Stomach (tissue), 9 donors: Measurements from ENCODE around the gene BMP3. TPM values are rescaled to one million over a fixed set of nuclear protein-coding genes. Genes with fewer than 3 reads are reported as not detected.

ENCODE experiments used
- DNase-seq, 2 donors: peaks; one replicate each; pipeline versions ENCODE4 v3.0.0 to v3.0.0-alpha.2; 2013 to 2019
- H3K27ac ChIP-seq, 5 donors: fragments of 200-600 bp in 4 of 5; sonication (generic) in 4 of 5; one replicate each; pipeline ENCODE4 v1.5.1; 2013 to 2019; ENCODE audit warnings: mild to moderate bottlenecking in 1 of 5, moderate library complexity in 1 of 5
- H3K27me3 ChIP-seq, 3 donors: fragments of 200-600 bp; sonication (generic); one replicate each; pipeline ENCODE4 v1.5.1; 2017 to 2019; ENCODE audit warnings: mixed run types in 1 of 3
- H3K36me3 ChIP-seq, 4 donors: fragments of 200-600 bp; sonication (generic); 1 replicate in 3 of 4; 2 replicates in 1 of 4; pipeline ENCODE4 v1.5.1; 2016 to 2019
- H3K4me1 ChIP-seq, 4 donors: fragments of 200-600 bp; sonication (generic); one replicate each; pipeline ENCODE4 v1.5.1; 2016 to 2019
- H3K4me3 ChIP-seq, 4 donors: fragments of 200-600 bp; sonication (generic) in 3 of 4; one replicate each; pipeline ENCODE4 v1.5.1; 2016 to 2019; ENCODE audit warnings: mild to moderate bottlenecking in 1 of 4
- H3K9me3 ChIP-seq, 4 donors: fragments of 200-600 bp; sonication (generic); one replicate each; pipeline ENCODE4 v1.5.1; 2016 to 2019
- EP300 ChIP-seq: sonication (generic); formaldehyde crosslinking; IDR thresholded peaks from one replicate; pipeline ENCODE4 v1.6.1; 2017; ENCODE audit warnings: antibody characterized with exemption
- POLR2A ChIP-seq, 4 donors: fragments of 450-650 bp; IDR thresholded peaks; one replicate each; pipeline ENCODE4 v1.6.1; 2016; ENCODE audit warnings: antibody characterized with exemption in 4 of 4, control low read depth in 2 of 4, mild to moderate bottlenecking in 1 of 4, moderate library complexity in 1 of 4
- POLR2AphosphoS5 ChIP-seq, 3 donors: sonication (generic); formaldehyde crosslinking; IDR thresholded peaks; one replicate each; pipeline ENCODE4 v1.6.1; 2016; ENCODE audit warnings: antibody characterized with exemption in 3 of 3
- WGBS, 5 donors: extraction: QIAGEN DNeasy Blood & Tissue Kit in 3 of 5; methylation state at CpG; one replicate each; pipeline versions ENCODE4 v1.1.5 to v1.1.7; 2013 to 2018; 5-methylcytosine and 5-hydroxymethylcytosine counted together
- intact Hi-C: fragments of 100-400 bp; cut with DNase I; formaldehyde crosslinking; loops from one replicate; pipeline ENCODE4 v1.15.1; 2023; ENCODE audit warnings: low total_unique reads
- polyA plus RNA-seq, 3 donors: library from polyadenylated mRNA; stranded (reverse); fragments of 200-250 nt; gene quantifications; one replicate each; pipeline ENCODE4 v1.2.3, GENCODE V29; 2013
- total RNA-seq, 5 donors: library from RNA; depleted of rRNA; stranded (reverse); fragments of >200 nt; gene quantifications; one replicate each; pipeline versions ENCODE4 v1.1.0 to v1.2.3, GENCODE V29; 2014 to 2016
- TF ChIP-seq, protein P1 (sequence below), 7 experiments: fragments of 450-650 bp in 4 of 7; fragments of 200-600 bp in 3 of 7; sonication (generic) in 3 of 7; IDR thresholded peaks; one replicate each; pipeline ENCODE4 v1.5.1; 2016 to 2019; ENCODE audit warnings: antibody characterized with exemption in 7 of 7, control low read depth in 2 of 7, mild to moderate bottlenecking in 1 of 7
- donor health status: healthy with polysubstance abuse.
- donor health status: Bipolar disorder and iron deficiency.
- donor health status: healthy.

The BMP3 gene
- total and polyA plus RNA-seq, 8 donors: 0.15 to 36.9 (median 2.3) TPM; not detected in 1

DNA sequence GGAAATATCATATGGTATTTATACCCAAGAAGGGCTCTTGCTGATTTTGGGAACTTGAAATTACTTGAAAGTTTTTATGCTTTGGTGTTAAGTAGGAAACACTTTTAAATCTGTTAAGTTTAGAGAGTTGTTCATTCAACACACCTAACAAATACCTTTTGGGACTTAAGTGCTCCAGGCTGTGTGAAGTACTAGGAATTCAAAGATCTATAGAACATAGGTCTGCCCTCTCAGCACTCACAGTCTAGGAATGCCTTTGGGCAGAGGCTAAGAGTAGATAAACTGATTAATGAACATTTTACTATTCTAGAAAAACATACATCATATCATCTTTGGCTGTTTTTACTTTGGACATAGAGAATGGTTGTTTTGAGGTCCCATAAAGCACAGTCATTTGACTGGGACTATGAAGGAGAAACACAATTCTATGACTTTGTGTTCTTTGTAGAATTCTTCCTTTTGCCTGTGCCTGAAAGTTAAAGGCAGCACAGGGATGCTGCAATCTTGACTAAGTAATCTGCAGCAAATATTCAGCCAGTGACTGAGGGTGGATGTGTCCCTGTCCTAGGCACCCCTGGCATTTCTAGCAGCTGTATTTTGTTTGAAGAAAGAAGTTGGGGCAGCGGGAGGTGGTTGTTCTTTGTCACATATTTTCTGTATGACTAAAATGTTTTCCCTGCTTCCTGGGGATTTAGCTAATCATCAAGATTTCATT lies 8.3 kb downstream of the BMP3 start:
- 26 to 56% (median 29%) methylated on average over 1 of the region's 1 CpG for WGBS, 5 donors
- intact Hi-C loops: no loop called here
- no peak overlapping the region for H3K27ac ChIP-seq
- H3K4me1 ChIP-seq: no peaks in the 10 kb centered on the region
- H3K27me3 ChIP-seq: peaks cover 0 to 10% (median 0%) of the 10 kb centered on the region in 3 donors
- no peaks in the 10 kb centered on the region for H3K36me3 ChIP-seq
- H3K4me3 ChIP-seq: no peak overlapping the region
- H3K9me3 ChIP-seq: no peaks in the 10 kb centered on the region
- TF ChIP-seq POLR2A (IDR thresholded peaks at IDR 0.05) (no peak), POLR2AphosphoS5 (IDR thresholded peaks at IDR 0.05) (no peak), EP300 (no peak)
- TF ChIP-seq, protein P1, sequence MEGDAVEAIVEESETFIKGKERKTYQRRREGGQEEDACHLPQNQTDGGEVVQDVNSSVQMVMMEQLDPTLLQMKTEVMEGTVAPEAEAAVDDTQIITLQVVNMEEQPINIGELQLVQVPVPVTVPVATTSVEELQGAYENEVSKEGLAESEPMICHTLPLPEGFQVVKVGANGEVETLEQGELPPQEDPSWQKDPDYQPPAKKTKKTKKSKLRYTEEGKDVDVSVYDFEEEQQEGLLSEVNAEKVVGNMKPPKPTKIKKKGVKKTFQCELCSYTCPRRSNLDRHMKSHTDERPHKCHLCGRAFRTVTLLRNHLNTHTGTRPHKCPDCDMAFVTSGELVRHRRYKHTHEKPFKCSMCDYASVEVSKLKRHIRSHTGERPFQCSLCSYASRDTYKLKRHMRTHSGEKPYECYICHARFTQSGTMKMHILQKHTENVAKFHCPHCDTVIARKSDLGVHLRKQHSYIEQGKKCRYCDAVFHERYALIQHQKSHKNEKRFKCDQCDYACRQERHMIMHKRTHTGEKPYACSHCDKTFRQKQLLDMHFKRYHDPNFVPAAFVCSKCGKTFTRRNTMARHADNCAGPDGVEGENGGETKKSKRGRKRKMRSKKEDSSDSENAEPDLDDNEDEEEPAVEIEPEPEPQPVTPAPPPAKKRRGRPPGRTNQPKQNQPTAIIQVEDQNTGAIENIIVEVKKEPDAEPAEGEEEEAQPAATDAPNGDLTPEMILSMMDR (IDR thresholded peaks at IDR 0.05): no peak
- no peak for DNase-seq

DNA sequence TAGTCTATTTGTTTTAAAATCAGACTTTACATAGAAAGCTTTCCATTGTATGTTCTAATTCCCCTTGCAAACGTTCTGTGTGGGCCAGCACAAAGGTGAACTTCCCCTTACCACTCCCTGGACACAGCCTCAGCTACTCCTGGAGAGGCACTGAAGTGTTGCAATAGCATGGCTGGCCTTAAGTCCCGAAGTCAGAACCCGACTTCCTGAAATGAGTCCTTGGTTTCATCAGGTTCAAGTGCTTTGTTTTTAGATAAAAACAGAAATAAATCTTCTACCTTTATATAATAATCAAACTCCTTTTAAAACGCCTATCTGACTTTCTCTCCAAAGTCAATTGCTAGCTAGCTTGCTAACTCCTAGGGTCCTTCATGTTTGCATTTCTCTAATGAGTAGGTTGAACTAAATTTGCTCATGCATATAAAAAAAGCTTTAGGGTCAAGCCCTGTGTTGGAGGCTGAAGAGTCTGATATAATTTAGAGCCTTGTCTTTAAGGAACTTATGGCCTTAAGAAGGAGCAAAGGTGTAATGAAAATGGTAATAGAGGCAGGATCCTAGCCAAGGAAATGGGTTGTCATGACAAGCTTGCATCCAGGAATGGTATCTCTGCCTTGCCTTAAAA lies 9.0 kb downstream of the BMP3 start:
- Histone ChIP-seq H3K27ac (no peak overlapping the region), H3K4me3 (no peak overlapping the region), H3K4me1 (no peaks in the 10 kb centered on the region), H3K36me3 (no peaks in the 10 kb centered on the region), H3K9me3 (no peaks in the 10 kb centered on the region), H3K27me3 (peaks cover 0 to 8% (median 0%) of the 10 kb centered on the region in 3 donors)
- peak in 1 of 2 donors; percentile 52 for DNase-seq
- TF ChIP-seq POLR2AphosphoS5 (IDR thresholded peaks at IDR 0.05) (no peak), EP300 (no peak), POLR2A (IDR thresholded peaks at IDR 0.05) (no peak)
- TF ChIP-seq, protein P1 (IDR thresholded peaks at IDR 0.05): no peak
- 15 to 45% (median 22%) methylated on average over 4 of the region's 4 CpGs for WGBS, 5 donors
- intact Hi-C loops: no loop called here

DNA sequence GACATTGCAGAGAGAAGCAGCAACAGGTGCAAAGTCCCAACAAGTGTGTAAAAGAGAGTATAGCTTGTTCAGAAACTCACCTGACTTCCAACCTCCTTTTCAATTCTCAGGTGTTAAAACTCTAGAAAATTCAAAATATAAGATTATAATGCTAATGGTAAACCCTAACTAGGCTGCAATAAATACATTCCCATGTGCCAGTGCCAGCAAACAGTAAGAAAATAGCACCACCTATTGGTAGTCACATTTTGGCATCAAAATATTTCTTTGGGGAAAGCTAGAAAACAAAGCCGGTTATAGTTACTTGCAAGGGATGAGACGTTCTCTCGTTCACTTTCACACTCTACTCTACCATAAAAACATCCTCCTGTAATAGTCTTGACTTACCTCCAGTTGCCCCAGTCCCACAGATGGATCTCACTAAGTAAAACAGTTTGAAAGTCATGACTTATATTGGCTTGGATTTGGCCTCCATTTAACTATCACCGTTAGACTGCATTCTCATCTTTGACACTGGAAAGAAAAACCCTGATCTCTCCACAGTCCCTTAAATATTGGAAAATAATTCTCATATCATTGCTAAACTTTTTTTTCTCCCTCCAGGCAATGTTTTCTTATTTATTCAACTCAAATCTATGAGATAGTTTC lies 9.6 kb downstream of the BMP3 start:
- Histone ChIP-seq H3K27me3 (peaks cover 0 to 8% (median 0%) of the 10 kb centered on the region in 3 donors), H3K4me1 (no peaks in the 10 kb centered on the region), H3K9me3 (no peaks in the 10 kb centered on the region), H3K4me3 (no peak overlapping the region), H3K27ac (no peak overlapping the region), H3K36me3 (no peaks in the 10 kb centered on the region)
- no peak for TF ChIP-seq POLR2A (IDR thresholded peaks at IDR 0.05)
- TF ChIP-seq POLR2AphosphoS5 (IDR thresholded peaks at IDR 0.05): no peak
- TF ChIP-seq, protein P1 (IDR thresholded peaks at IDR 0.05): peak in 4 of 7 experiments; percentile 38 to 66 (median 44)
- DNase-seq: peak in 1 of 2 donors; percentile 78
- 14 to 19% (median 16%) methylated on average over 4 of the region's 4 CpGs for WGBS, 5 donors
- intact Hi-C loops: no loop called here

DNA sequence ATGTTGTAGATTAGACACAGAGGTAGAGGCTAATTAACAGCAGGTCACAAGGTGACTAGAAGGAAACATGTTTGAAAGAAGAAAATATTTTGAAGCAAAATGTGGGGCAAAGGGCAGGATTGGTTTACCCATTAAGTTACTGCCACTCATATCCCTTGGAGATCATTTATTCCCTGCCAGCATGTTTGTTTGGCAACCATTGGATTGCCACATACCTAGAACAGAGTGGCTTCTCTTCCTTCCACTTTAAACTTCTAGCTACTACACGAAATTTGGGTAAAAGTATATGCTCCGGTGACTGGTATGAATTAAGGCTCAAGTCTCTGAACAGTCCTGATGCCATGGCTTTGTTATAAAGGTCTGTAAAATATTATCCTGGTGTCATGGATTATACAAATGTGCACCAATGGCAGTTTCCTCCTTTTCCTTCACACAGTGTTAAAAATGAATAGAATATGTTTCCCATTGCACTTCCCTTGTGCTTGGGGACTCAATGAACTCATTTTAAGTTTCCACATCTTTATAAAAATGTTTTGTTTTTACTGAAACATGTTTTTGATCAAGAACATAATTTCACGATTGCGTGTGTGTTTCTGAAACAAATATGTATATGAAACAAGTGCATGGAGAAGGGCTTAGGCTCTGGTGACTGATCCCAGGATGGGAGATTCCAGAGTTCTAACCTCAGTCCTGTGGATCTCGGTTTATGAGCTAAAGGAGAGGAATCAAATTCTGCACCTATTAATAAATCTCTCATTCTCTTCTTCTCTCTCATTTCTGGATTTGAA lies 12.3 kb downstream of the BMP3 start:
- H3K27ac ChIP-seq: no peak overlapping the region
- DNase-seq: no peak
- no peaks in the 10 kb centered on the region for H3K4me1 ChIP-seq
- H3K4me3 ChIP-seq: no peak overlapping the region
- intact Hi-C loops: no loop called here
- peaks cover 0 to 8% (median 7%) of the 10 kb centered on the region in 3 donors for H3K27me3 ChIP-seq
- H3K36me3 ChIP-seq: no peaks in the 10 kb centered on the region
- TF ChIP-seq POLR2AphosphoS5 (IDR thresholded peaks at IDR 0.05): no peak
- no peak for TF ChIP-seq EP300
- WGBS, 5 donors: 77 to 87% (median 81%) methylated on average over 5 of the region's 5 CpGs
- no peaks in the 10 kb centered on the region for H3K9me3 ChIP-seq
